H1 (cell line): ENCODE data around the gene NOL4L. TPM values are rescaled to one million over a fixed set of nuclear protein-coding genes. Genes with fewer than 3 reads are reported as not detected.

Experiments used
- NANOG ChIP-seq: IDR thresholded peaks from 2 replicates; pipeline ENCODE4 v1.6.1; 2011; ENCODE audit warnings: low read length, low read depth, mild to moderate bottlenecking, inconsistent platforms; ENCODE audit not compliant: insufficient read depth, poor library complexity, severe bottlenecking
- polyA plus RNA-seq, 7 experiments: library from polyadenylated mRNA; depleted of rRNA in 3 of 7; stranded (reverse) in 5 of 7; unstranded in 2 of 7; fragments of >200 nt in 5 of 7; fragments of 200-250 nt in 2 of 7; gene quantifications; 1 replicate in 5 of 7; 2 replicates in 1 of 7; 4 replicates in 1 of 7; pipeline versions ENCODE4 v1.2.1 to v1.2.3, GENCODE V29; 2011 to 2013; ENCODE audit warnings: missing spikeins in 2 of 7, mixed read lengths in 2 of 7
- total RNA-seq: library from RNA; stranded (reverse); fragmentation: NEBNext Ultra II Directional; extraction: Animal tissue kit (Norgen Biotek cat#: 25700); gene quantifications from 2 replicates; pipeline ENCODE4 v1.2.1, GENCODE V29; 2021

NOL4L gene
- total and polyA plus RNA-seq, 2 of the 8 experiments (the other 6 are each of a cell fraction or from before 2014, with no cell fraction given) = 15.3 to 23.7 TPM

DNA sequence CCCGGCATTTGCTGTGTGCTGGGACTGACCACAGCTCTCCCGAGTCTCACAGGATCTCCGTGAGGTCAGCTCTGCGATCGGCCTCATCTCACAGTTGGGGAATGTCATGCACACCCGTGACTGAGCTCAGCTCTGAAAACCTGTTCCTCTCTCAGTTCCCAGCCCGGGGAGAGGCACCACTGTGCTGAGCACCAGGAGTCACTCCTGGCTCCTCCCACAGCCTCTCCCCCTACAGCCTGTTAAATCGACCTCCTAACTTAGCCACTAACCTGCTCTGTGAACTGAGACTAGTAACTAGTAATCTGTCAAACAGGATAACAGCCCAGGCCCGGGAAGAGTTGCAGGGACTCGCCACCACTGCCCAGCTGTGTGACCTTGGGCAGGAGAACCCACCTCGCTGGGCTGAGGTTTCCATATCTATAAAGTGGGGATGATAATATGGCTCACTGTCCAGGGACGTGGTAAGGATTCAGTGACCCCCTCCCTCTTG, 20.1 kb upstream of the NOL4L start (continued):
- TF ChIP-seq NANOG = no peak
